Activated naive CD8-positive, alpha-beta T cell treated with anti-CD3 and anti-CD28 coated beads, Interleukin-2, amount 50 U/mL, for 16 hours (primary cell): Measurements from ENCODE around the gene CDKAL1.
"Not testable (repeated sequence)": the region's sequence is repeated elsewhere in the genome, so short reads cannot be mapped to it uniquely, and the experiment has no call there.

Source experiments
- DNase-seq: peaks from one replicate; pipeline ENCODE4 v3.0.0-alpha.2; 2020; ENCODE audit warnings: low read depth, low spot score

The CDKAL1 gene

GRCh38 chr6:20534295-20535262, at the start of gene CDKAL1:
CDKAL1 (plus strand) TSS chr6:20534457; CDS start chr6:20546351, 11,894 bp downstream.
- peak; percentile 74 for DNase-seq

- DNase-seq = no peak
Observed at GRCh38 chr6:20486641-20487040, 47.6 kb upstream of the CDKAL1 start.

- DNase-seq = no peak
Observed at GRCh38 chr6:20487669-20488375, 46.4 kb upstream of the CDKAL1 start.

GRCh38 chr6:20490591-20490990, 43.7 kb upstream of the CDKAL1 start:
- DNase-seq = no peak

- DNase-seq = no peak
Observed at GRCh38 chr6:20492099-20492498, 42.2 kb upstream of the CDKAL1 start.

- DNase-seq = no peak
Observed at GRCh38 chr6:20497216-20498040, 36.8 kb upstream of the CDKAL1 start.

- DNase-seq = no peak
Observed at GRCh38 chr6:20498041-20498385, 36.2 kb upstream of the CDKAL1 start.

GRCh38 chr6:20509212-20509611, 25.0 kb upstream of the CDKAL1 start:
- no peak for DNase-seq

GRCh38 chr6:20511852-20512251, 22.4 kb upstream of the CDKAL1 start:
- no peak for DNase-seq

GRCh38 chr6:20525208-20525607, 9.0 kb upstream of the CDKAL1 start:
- DNase-seq = not testable (repeated sequence)

GRCh38 chr6:20529086-20529448, 5.2 kb upstream of the CDKAL1 start:
- not testable (repeated sequence) for DNase-seq

GRCh38 chr6:20532881-20533280, 1.4 kb upstream of the CDKAL1 start:
- DNase-seq = no peak

GRCh38 chr6:20533746-20534294, 437 bp upstream of the CDKAL1 start:
- DNase-seq = no peak

GRCh38 chr6:20538131-20538662, 3.9 kb downstream of the CDKAL1 start:
- no peak for DNase-seq

GRCh38 chr6:20538907-20539306, 4.7 kb downstream of the CDKAL1 start:
- no peak for DNase-seq

GRCh38 chr6:20539387-20539786, 5.1 kb downstream of the CDKAL1 start:
- no peak for DNase-seq

GRCh38 chr6:20540683-20541082, 6.4 kb downstream of the CDKAL1 start:
- DNase-seq = no peak

- no peak for DNase-seq
Observed at GRCh38 chr6:20541382-20541781, 7.1 kb downstream of the CDKAL1 start.

- DNase-seq = no peak
Observed at GRCh38 chr6:20542927-20543602, 8.8 kb downstream of the CDKAL1 start.

- no peak for DNase-seq
Observed at GRCh38 chr6:20548264-20548663, 14.0 kb downstream of the CDKAL1 start.

GRCh38 chr6:20549398-20549797, 15.1 kb downstream of the CDKAL1 start:
- not testable (repeated sequence) for DNase-seq
